Stomach (tissue), 9 donors: ENCODE results near the gene TBL1XR1. TPM values are rescaled to one million over a fixed set of nuclear protein-coding genes. Genes with fewer than 3 reads are reported as not detected.

Source experiments
- DNase-seq, 2 donors: peaks; one replicate each; pipeline versions ENCODE4 v3.0.0 to v3.0.0-alpha.2; 2013 to 2019
- H3K27ac ChIP-seq, 5 donors: fragments of 200-600 bp in 4 of 5; sonication (generic) in 4 of 5; one replicate each; pipeline ENCODE4 v1.5.1; 2013 to 2019; ENCODE audit warnings: mild to moderate bottlenecking in 1 of 5, moderate library complexity in 1 of 5
- H3K27me3 ChIP-seq, 3 donors: fragments of 200-600 bp; sonication (generic); one replicate each; pipeline ENCODE4 v1.5.1; 2017 to 2019; ENCODE audit warnings: mixed run types in 1 of 3
- H3K36me3 ChIP-seq, 4 donors: fragments of 200-600 bp; sonication (generic); 1 replicate in 3 of 4; 2 replicates in 1 of 4; pipeline ENCODE4 v1.5.1; 2016 to 2019
- H3K4me1 ChIP-seq, 4 donors: fragments of 200-600 bp; sonication (generic); one replicate each; pipeline ENCODE4 v1.5.1; 2016 to 2019
- H3K4me3 ChIP-seq, 4 donors: fragments of 200-600 bp; sonication (generic) in 3 of 4; one replicate each; pipeline ENCODE4 v1.5.1; 2016 to 2019; ENCODE audit warnings: mild to moderate bottlenecking in 1 of 4
- H3K9me3 ChIP-seq, 4 donors: fragments of 200-600 bp; sonication (generic); one replicate each; pipeline ENCODE4 v1.5.1; 2016 to 2019
- EP300 ChIP-seq: sonication (generic); formaldehyde crosslinking; IDR thresholded peaks from one replicate; pipeline ENCODE4 v1.6.1; 2017; ENCODE audit warnings: antibody characterized with exemption
- POLR2A ChIP-seq, 4 donors: fragments of 450-650 bp; IDR thresholded peaks; one replicate each; pipeline ENCODE4 v1.6.1; 2016; ENCODE audit warnings: antibody characterized with exemption in 4 of 4, control low read depth in 2 of 4, mild to moderate bottlenecking in 1 of 4, moderate library complexity in 1 of 4
- POLR2AphosphoS5 ChIP-seq, 3 donors: sonication (generic); formaldehyde crosslinking; IDR thresholded peaks; one replicate each; pipeline ENCODE4 v1.6.1; 2016; ENCODE audit warnings: antibody characterized with exemption in 3 of 3
- WGBS, 5 donors: extraction: QIAGEN DNeasy Blood & Tissue Kit in 3 of 5; methylation state at CpG; one replicate each; pipeline versions ENCODE4 v1.1.5 to v1.1.7; 2013 to 2018; 5-methylcytosine and 5-hydroxymethylcytosine counted together
- intact Hi-C: fragments of 100-400 bp; cut with DNase I; formaldehyde crosslinking; loops from one replicate; pipeline ENCODE4 v1.15.1; 2023; ENCODE audit warnings: low total_unique reads
- polyA plus RNA-seq, 3 donors: library from polyadenylated mRNA; stranded (reverse); fragments of 200-250 nt; gene quantifications; one replicate each; pipeline ENCODE4 v1.2.3, GENCODE V29; 2013
- total RNA-seq, 5 donors: library from RNA; depleted of rRNA; stranded (reverse); fragments of >200 nt; gene quantifications; one replicate each; pipeline versions ENCODE4 v1.1.0 to v1.2.3, GENCODE V29; 2014 to 2016
- TF ChIP-seq, protein P1 (sequence below), 7 experiments: fragments of 450-650 bp in 4 of 7; fragments of 200-600 bp in 3 of 7; sonication (generic) in 3 of 7; IDR thresholded peaks; one replicate each; pipeline ENCODE4 v1.5.1; 2016 to 2019; ENCODE audit warnings: antibody characterized with exemption in 7 of 7, control low read depth in 2 of 7, mild to moderate bottlenecking in 1 of 7
- donor health status: healthy with polysubstance abuse.
- donor health status: Bipolar disorder and iron deficiency.
- donor health status: healthy.

The TBL1XR1 gene
- total and polyA plus RNA-seq, 8 donors = 11.6 to 217 (median 41.1) TPM

DNA sequence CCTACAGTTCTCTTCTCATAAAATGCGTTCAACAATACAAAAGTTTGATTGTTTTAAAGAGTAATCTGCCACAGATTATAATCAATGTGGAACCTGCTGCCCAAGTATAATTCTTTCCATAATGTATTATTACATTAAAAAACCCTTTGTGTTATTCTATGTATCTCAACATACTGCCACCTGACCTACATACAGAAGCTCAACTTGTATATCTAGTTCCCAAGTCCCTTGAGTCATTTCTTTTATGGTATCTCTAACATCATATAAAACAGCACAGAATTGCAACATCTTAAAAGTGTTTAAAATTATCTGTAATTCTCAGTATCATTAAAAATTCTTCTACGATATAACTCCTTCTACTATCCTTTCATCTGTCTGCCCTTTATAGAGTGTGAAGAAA lies 70.3 kb downstream of the TBL1XR1 start:
- DNase-seq = no peak
- Histone ChIP-seq H3K4me3 (no peak overlapping the region), H3K36me3 (no peaks in the 10 kb centered on the region), H3K27me3 (no peaks in the 10 kb centered on the region), H3K9me3 (no peaks in the 10 kb centered on the region), H3K27ac (no peak overlapping the region), H3K4me1 (peaks cover 0 to 80% (median 27%) of the 10 kb centered on the region in 4 donors)
- WGBS, 5 donors = 63 to 74% (median 69%) methylated on average over 2 of the region's 2 CpGs
- intact Hi-C loops = no loop called here
- TF ChIP-seq POLR2AphosphoS5 (IDR thresholded peaks at IDR 0.05) (no peak), POLR2A (IDR thresholded peaks at IDR 0.05) (no peak), EP300 (no peak)
- TF ChIP-seq, protein P1, sequence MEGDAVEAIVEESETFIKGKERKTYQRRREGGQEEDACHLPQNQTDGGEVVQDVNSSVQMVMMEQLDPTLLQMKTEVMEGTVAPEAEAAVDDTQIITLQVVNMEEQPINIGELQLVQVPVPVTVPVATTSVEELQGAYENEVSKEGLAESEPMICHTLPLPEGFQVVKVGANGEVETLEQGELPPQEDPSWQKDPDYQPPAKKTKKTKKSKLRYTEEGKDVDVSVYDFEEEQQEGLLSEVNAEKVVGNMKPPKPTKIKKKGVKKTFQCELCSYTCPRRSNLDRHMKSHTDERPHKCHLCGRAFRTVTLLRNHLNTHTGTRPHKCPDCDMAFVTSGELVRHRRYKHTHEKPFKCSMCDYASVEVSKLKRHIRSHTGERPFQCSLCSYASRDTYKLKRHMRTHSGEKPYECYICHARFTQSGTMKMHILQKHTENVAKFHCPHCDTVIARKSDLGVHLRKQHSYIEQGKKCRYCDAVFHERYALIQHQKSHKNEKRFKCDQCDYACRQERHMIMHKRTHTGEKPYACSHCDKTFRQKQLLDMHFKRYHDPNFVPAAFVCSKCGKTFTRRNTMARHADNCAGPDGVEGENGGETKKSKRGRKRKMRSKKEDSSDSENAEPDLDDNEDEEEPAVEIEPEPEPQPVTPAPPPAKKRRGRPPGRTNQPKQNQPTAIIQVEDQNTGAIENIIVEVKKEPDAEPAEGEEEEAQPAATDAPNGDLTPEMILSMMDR (IDR thresholded peaks at IDR 0.05) = no peak

- no peak for TF ChIP-seq POLR2A (IDR thresholded peaks at IDR 0.05)
- TF ChIP-seq EP300 = no peak
- no peak for TF ChIP-seq POLR2AphosphoS5 (IDR thresholded peaks at IDR 0.05)
- TF ChIP-seq, protein P1 (IDR thresholded peaks at IDR 0.05) = no peak
- Histone ChIP-seq H3K4me1 (peaks cover 0 to 79% (median 28%) of the 10 kb centered on the region in 4 donors), H3K9me3 (no peaks in the 10 kb centered on the region), H3K36me3 (no peaks in the 10 kb centered on the region), H3K27ac (no peak overlapping the region), H3K4me3 (no peak overlapping the region), H3K27me3 (no peaks in the 10 kb centered on the region)
- intact Hi-C loops = no loop called here
- WGBS, 5 donors = 73 to 78% (median 75%) methylated on average over 3 of the region's 3 CpGs
- no peak for DNase-seq
Measured at GRCh38 chr3:177126015-177126773, 71.1 kb downstream of the TBL1XR1 start.

GRCh38 chr3:177124882-177125281 lies 72.4 kb downstream of the TBL1XR1 start:
- TF ChIP-seq, protein P1 (IDR thresholded peaks at IDR 0.05) = no peak
- TF ChIP-seq EP300 (no peak), POLR2A (IDR thresholded peaks at IDR 0.05) (no peak), POLR2AphosphoS5 (IDR thresholded peaks at IDR 0.05) (no peak)
- Histone ChIP-seq H3K4me1 (peaks cover 0 to 81% (median 33%) of the 10 kb centered on the region in 4 donors), H3K4me3 (no peak overlapping the region), H3K36me3 (no peaks in the 10 kb centered on the region), H3K27ac (no peak overlapping the region), H3K27me3 (no peaks in the 10 kb centered on the region), H3K9me3 (no peaks in the 10 kb centered on the region)
- 73 to 88% (median 81%) methylated on average over 1 of the region's 1 CpG for WGBS, 5 donors
- no peak for DNase-seq
- intact Hi-C loops = no loop called here

GRCh38 chr3:177123822-177124221 lies 73.5 kb downstream of the TBL1XR1 start:
- TF ChIP-seq POLR2A (IDR thresholded peaks at IDR 0.05) (no peak), POLR2AphosphoS5 (IDR thresholded peaks at IDR 0.05) (no peak), EP300 (no peak)
- TF ChIP-seq, protein P1 (IDR thresholded peaks at IDR 0.05) = no peak
- H3K27me3 ChIP-seq = no peaks in the 10 kb centered on the region
- H3K4me1 ChIP-seq = peaks cover 0 to 79% (median 31%) of the 10 kb centered on the region in 4 donors
- no peaks in the 10 kb centered on the region for H3K36me3 ChIP-seq
- DNase-seq = no peak
- WGBS, 5 donors = 78 to 93% (median 91%) methylated on average over 2 of the region's 2 CpGs
- no peak overlapping the region for H3K4me3 ChIP-seq
- H3K27ac ChIP-seq = no peak overlapping the region
- intact Hi-C loops = no loop called here
- no peaks in the 10 kb centered on the region for H3K9me3 ChIP-seq
